ENCODE measurements around the gene SLC24A1.

DNA sequence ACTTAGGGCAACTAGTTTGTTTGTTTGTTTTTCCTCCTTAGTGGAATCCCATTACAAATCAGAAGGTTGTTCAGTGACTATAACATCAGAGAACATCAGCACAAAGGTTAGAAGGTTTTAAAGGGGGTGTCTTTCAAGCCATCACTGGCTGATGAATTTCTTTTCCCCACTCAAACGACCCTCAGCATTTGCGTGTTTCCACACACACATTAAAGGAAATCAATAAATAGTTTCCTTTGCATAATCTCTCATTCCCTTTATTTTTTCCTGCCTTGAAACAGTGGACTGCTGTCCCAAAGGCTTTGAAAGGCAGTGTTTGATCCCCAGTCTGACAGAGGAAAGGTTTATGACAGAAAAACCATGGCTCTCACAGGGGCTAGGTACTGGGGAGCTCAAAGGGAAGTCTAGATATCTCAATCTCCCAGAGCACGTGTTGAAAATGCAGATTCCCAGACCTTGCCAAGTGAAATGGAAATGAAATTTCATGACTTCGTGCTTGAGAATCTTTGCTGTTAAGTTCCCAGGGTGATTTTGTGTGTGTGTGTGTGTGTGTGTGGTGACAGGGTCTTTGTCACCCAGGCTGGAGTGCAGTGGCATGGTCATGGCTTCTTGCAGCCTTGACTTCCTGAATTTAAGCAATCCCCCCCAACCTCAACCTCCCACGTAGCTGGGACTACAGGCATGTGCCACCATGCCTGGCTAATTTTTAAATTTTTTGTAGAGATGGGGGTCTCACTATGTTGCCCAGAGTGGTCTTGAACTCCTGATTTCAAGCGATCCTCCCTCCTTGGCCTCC lies 8.6 kb upstream of the SLC24A1 start:
- no peak for TF ChIP-seq EZH2 (IDR thresholded peaks at IDR 0.05; ENCODE audit: borderline replicate concordance, low read depth, low read length, poor library complexity, severe bottlenecking)
- TF ChIP-seq, protein P1, sequence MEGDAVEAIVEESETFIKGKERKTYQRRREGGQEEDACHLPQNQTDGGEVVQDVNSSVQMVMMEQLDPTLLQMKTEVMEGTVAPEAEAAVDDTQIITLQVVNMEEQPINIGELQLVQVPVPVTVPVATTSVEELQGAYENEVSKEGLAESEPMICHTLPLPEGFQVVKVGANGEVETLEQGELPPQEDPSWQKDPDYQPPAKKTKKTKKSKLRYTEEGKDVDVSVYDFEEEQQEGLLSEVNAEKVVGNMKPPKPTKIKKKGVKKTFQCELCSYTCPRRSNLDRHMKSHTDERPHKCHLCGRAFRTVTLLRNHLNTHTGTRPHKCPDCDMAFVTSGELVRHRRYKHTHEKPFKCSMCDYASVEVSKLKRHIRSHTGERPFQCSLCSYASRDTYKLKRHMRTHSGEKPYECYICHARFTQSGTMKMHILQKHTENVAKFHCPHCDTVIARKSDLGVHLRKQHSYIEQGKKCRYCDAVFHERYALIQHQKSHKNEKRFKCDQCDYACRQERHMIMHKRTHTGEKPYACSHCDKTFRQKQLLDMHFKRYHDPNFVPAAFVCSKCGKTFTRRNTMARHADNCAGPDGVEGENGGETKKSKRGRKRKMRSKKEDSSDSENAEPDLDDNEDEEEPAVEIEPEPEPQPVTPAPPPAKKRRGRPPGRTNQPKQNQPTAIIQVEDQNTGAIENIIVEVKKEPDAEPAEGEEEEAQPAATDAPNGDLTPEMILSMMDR (conservative IDR thresholded peaks at IDR 0.05; ENCODE audit: low read depth, low read length) = no peak

Data from A673 (cell line).